Endothelial cell (in vitro differentiated cells): Measurements from ENCODE around the gene RCE1. TPM values are rescaled to one million over a fixed set of nuclear protein-coding genes. Genes with fewer than 3 reads are reported as not detected.
"Not testable (repeated sequence)": the region's sequence is repeated elsewhere in the genome, so short reads cannot be mapped to it uniquely, and the experiment has no call there.

Experiments used
- DNase-seq: peaks from one replicate; pipeline ENCODE4 v3.0.0; 2021; ENCODE audit warnings: low spot score
- H3K27ac Mint-ChIP-seq: one replicate; pipeline ENCODE4 v1.8.0; 2021; ENCODE audit warnings: mixed read lengths, inconsistent platforms; ENCODE audit not compliant: unreplicated experiment
- H3K27me3 Mint-ChIP-seq: one replicate; pipeline ENCODE4 v1.8.0; 2021; ENCODE audit warnings: mild to moderate bottlenecking, moderate library complexity, mixed read lengths, inconsistent platforms; ENCODE audit not compliant: unreplicated experiment
- H3K36me3 Mint-ChIP-seq: one replicate; pipeline ENCODE4 v1.8.0; 2021; ENCODE audit warnings: mild to moderate bottlenecking, low read depth, mixed read lengths, inconsistent platforms; ENCODE audit not compliant: unreplicated experiment
- H3K4me1 Mint-ChIP-seq: one replicate; pipeline ENCODE4 v1.8.0; 2021; ENCODE audit warnings: mild to moderate bottlenecking, mixed read lengths, inconsistent platforms; ENCODE audit not compliant: unreplicated experiment
- H3K4me3 Mint-ChIP-seq: one replicate; pipeline ENCODE4 v1.8.0; 2021; ENCODE audit warnings: mild to moderate bottlenecking, mixed read lengths, inconsistent platforms; ENCODE audit not compliant: unreplicated experiment
- H3K9me3 Mint-ChIP-seq: one replicate; pipeline ENCODE4 v1.8.0; 2021; ENCODE audit warnings: mixed read lengths, inconsistent platforms; ENCODE audit not compliant: unreplicated experiment
- long read RNA-seq: library from polyadenylated mRNA; unstranded; transcript quantifications from one replicate; pipeline ENCODE4 v2.0.0, GENCODE V29; 2020; ENCODE audit not compliant: unreplicated experiment
- total RNA-seq: library from RNA; stranded (reverse); fragmentation: NEBNext Ultra II Directional; extraction: Animal tissue kit (Norgen Biotek cat#: 25700); gene quantifications from one replicate; pipeline ENCODE4 v1.2.1, GENCODE V29; 2021; ENCODE audit not compliant: unreplicated experiment
- TF ChIP-seq, protein P1 (sequence below): fragments of 200-600 bp; sonication (generic); IDR thresholded peaks from one replicate; pipeline ENCODE4 v1.5.0; 2021; ENCODE audit warnings: antibody characterized with exemption; ENCODE audit not compliant: unreplicated experiment

RCE1 gene, protein sequence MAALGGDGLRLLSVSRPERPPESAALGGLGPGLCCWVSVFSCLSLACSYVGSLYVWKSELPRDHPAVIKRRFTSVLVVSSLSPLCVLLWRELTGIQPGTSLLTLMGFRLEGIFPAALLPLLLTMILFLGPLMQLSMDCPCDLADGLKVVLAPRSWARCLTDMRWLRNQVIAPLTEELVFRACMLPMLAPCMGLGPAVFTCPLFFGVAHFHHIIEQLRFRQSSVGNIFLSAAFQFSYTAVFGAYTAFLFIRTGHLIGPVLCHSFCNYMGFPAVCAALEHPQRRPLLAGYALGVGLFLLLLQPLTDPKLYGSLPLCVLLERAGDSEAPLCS
- 25.2 TPM for total RNA-seq
- long read RNA-seq, transcript RCE1-202 (7 exons, 1,379 nt), result minor isoform, 5 of 37 reads
- long read RNA-seq, transcript RCE1-201 (8 exons, 1,485 nt), result major isoform, 24 of 37 reads
- long read RNA-seq, partial matches to known transcripts, result 4 of 37 reads
- long read RNA-seq, other reads (novel, unspliced or antisense), result 0 of 37 reads

DNA sequence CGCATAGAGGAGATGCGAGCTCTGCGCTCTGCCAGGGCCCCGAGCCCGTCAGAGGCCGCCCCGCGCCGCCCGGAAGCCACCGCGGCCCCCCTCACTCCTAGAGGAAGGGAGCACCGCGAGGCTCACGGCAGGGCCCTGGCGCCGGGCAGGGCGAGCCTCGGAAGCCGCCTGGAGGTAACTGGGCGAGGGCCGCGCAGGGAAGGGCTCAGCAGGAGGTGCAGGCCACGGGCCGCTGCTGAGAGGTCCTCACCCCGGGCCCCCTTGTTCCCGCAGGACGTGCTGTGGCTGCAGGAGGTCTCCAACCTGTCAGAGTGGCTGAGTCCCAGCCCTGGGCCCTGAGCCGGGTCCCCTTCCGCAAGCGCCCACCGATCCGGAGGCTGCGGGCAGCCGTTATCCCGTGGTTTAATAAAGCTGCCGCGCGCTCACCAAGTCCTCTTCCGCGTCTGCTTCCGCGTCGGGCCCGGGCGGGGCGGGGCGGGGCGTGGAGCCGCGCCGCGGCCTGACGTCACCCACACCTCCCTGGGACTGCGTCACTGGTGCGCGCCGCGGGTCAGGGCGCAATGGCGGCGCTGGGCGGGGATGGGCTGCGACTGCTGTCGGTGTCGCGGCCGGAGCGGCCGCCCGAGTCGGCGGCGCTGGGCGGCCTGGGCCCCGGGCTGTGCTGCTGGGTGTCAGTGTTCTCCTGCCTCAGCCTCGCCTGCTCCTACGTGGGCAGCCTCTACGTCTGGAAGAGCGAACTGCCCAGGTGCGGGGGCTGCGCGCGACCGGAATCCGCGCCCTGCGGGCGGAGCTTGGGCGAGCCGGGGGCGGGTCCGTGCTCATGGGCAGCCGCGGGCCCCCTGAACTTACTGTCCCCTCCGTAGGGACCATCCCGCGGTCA lies at the start of gene RCE1:
Gene RCE1 (plus strand): TSS at position 546 of the 880 bp plus-strand sequence. CDS start 15 bp downstream, at position 561.
- Mint-ChIP-seq H3K9me3 (no peaks in the 10 kb centered on the region), H3K4me1 (peaks cover 19% of the 10 kb centered on the region), H3K27ac (peak within 1 kb of the TSS; percentile 91), H3K4me3 (peak within 1 kb of the TSS; percentile 95), H3K27me3 (peaks cover 24% of the 10 kb centered on the region), H3K36me3 (peaks cover 18% of the 10 kb centered on the region)
- TF ChIP-seq, protein P1, sequence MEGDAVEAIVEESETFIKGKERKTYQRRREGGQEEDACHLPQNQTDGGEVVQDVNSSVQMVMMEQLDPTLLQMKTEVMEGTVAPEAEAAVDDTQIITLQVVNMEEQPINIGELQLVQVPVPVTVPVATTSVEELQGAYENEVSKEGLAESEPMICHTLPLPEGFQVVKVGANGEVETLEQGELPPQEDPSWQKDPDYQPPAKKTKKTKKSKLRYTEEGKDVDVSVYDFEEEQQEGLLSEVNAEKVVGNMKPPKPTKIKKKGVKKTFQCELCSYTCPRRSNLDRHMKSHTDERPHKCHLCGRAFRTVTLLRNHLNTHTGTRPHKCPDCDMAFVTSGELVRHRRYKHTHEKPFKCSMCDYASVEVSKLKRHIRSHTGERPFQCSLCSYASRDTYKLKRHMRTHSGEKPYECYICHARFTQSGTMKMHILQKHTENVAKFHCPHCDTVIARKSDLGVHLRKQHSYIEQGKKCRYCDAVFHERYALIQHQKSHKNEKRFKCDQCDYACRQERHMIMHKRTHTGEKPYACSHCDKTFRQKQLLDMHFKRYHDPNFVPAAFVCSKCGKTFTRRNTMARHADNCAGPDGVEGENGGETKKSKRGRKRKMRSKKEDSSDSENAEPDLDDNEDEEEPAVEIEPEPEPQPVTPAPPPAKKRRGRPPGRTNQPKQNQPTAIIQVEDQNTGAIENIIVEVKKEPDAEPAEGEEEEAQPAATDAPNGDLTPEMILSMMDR, result no peak
- DNase-seq, result peak; percentile 92

DNA sequence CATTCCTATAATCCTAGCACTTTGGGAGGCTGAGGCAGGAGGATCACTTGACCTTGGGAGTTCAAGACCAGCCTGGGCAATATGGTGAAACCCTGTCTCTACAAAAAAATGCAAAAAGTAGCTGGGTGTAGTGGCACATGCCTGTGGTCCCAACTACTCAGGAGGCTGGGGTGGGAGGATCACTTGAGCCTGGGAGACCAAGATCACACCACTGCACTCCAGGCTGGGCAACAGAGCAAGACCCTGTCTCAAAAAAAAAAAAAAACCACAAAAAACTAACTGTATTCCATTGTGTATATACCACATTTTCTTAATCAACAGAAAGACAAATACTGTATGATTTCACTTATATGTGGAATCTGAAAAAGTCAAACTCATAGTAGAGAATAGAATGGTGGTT lies 43.4 kb upstream of the RCE1 start:
- not testable (repeated sequence) for H3K27me3 Mint-ChIP-seq, H3K4me3 Mint-ChIP-seq, DNase-seq, H3K4me1 Mint-ChIP-seq, H3K9me3 Mint-ChIP-seq, H3K36me3 Mint-ChIP-seq, H3K27ac Mint-ChIP-seq

DNA sequence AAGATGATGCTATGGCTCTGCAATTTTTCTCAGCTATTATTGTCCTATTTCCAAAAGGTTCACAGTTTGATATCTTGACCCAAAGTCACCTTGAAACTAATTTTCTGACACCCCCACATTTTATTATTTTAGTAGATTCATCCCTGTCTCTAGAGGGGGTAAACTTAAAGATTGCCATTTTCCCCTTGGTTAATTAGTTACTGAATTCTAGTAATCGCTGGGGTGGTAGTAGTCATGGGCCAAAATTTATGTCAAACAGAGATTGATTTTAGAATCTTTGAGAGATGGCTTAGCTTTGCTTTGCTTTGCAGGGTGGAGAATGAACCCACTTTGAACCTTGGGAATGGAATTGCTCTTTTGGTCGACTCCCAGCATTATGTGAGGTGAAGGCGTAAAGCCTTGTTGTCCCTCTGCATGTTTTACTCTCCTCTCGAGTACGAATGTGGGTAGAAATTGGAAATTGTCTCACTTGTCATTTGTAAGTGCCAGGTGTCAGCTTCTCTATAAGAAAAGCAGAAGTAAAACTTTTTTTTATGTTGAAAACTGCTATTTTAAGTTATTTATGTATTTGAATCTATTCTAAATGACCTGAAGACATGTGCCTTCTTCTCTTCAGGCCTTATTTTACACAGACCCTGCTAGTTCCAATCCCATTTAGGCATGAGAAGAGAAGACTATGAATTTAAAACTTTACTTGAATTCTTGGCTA lies 42.4 kb upstream of the RCE1 start:
- H3K27ac Mint-ChIP-seq, result no peak overlapping the region
- no peaks in the 10 kb centered on the region for H3K36me3 Mint-ChIP-seq
- DNase-seq, result no peak
- no peak overlapping the region for H3K4me3 Mint-ChIP-seq
- TF ChIP-seq, protein P1, result no peak
- H3K27me3 Mint-ChIP-seq, result no peaks in the 10 kb centered on the region
- no peaks in the 10 kb centered on the region for H3K9me3 Mint-ChIP-seq
- H3K4me1 Mint-ChIP-seq, result no peaks in the 10 kb centered on the region

GRCh38 chr11:66809592-66809991 lies 33.6 kb upstream of the RCE1 start:
- Mint-ChIP-seq H3K27ac (no peak overlapping the region), H3K36me3 (no peaks in the 10 kb centered on the region)

More at GRCh38 chr11:66809592-66809991, 33.6 kb upstream of the RCE1 start:
- Mint-ChIP-seq H3K4me1 (peaks cover 9% of the 10 kb centered on the region), H3K27me3 (no peaks in the 10 kb centered on the region), H3K9me3 (no peaks in the 10 kb centered on the region), H3K4me3 (no peak overlapping the region)
- no peak for DNase-seq
- TF ChIP-seq, protein P1, result no peak
